ENCODE measurements around the gene BCLAF3. TPM values are rescaled to one million over a fixed set of nuclear protein-coding genes. Genes with fewer than 3 reads are reported as not detected.

Gene BCLAF3
- polyA plus RNA-seq, 1 experiment: 0.63 TPM

- DNase-seq (ENCODE audit: low read depth): no peak
- CTCF ChIA-PET: no interaction called here
- POLR2A ChIA-PET: no interaction called here
- H3K27me3 ChIP-seq (ENCODE audit: control insufficient read depth, insufficient read depth, low read length): no peaks in the 10 kb centered on the region
- H3K36me3 ChIP-seq (ENCODE audit: control insufficient read depth, insufficient read depth, low read length): no peaks in the 10 kb centered on the region
- TF ChIP-seq CTCF (IDR thresholded peaks at IDR 0.05; ENCODE audit: insufficient read depth, low read depth, low read length): no peak
- no peak overlapping the region for H3K4me3 ChIP-seq (ENCODE audit: low read depth, low read length)
Observed at GRCh38 chrX:19975845-19976244, 15.0 kb downstream of the BCLAF3 start.

GRCh38 chrX:19972984-19973383 lies 17.9 kb downstream of the BCLAF3 start:
- no peak for TF ChIP-seq CTCF (IDR thresholded peaks at IDR 0.05; ENCODE audit: insufficient read depth, low read depth, low read length)
- CTCF ChIA-PET: interaction anchor here (1.3 kb wide), 1 partner anchor 10 kb away, joined by 6 read pairs; no protein-coding TSS in a partner anchor
- peaks cover 2% of the 10 kb centered on the region; the same call in 1 of the 2 replicates for H3K36me3 ChIP-seq (ENCODE audit: control insufficient read depth, insufficient read depth, low read length)
- DNase-seq (ENCODE audit: low read depth): no peak
- H3K27me3 ChIP-seq (ENCODE audit: control insufficient read depth, insufficient read depth, low read length): no peaks in the 10 kb centered on the region
- no peak overlapping the region for H3K4me3 ChIP-seq (ENCODE audit: low read depth, low read length)
- POLR2A ChIA-PET: no interaction called here

GRCh38 chrX:19968276-19968675 lies 22.6 kb downstream of the BCLAF3 start:
- ChIA-PET POLR2A (no interaction called here), CTCF (no interaction called here)
- peaks cover 3% of the 10 kb centered on the region; the same call in 1 of the 2 replicates for H3K36me3 ChIP-seq (ENCODE audit: control insufficient read depth, insufficient read depth, low read length)
- no peak for TF ChIP-seq CTCF (IDR thresholded peaks at IDR 0.05; ENCODE audit: insufficient read depth, low read depth, low read length)
- no peaks in the 10 kb centered on the region for H3K27me3 ChIP-seq (ENCODE audit: control insufficient read depth, insufficient read depth, low read length)
- no peak overlapping the region for H3K4me3 ChIP-seq (ENCODE audit: low read depth, low read length)
- no peak for DNase-seq (ENCODE audit: low read depth)

GRCh38 chrX:19966056-19966455 lies 24.8 kb downstream of the BCLAF3 start:
- TF ChIP-seq CTCF (IDR thresholded peaks at IDR 0.05; ENCODE audit: insufficient read depth, low read depth, low read length): no peak
- CTCF ChIA-PET: no interaction called here
- no peak for DNase-seq (ENCODE audit: low read depth)
- no peak overlapping the region for H3K4me3 ChIP-seq (ENCODE audit: low read depth, low read length)
- H3K27me3 ChIP-seq (ENCODE audit: control insufficient read depth, insufficient read depth, low read length): no peaks in the 10 kb centered on the region
- H3K36me3 ChIP-seq (ENCODE audit: control insufficient read depth, insufficient read depth, low read length): peaks cover 3% of the 10 kb centered on the region; the same call in 1 of the 2 replicates
- POLR2A ChIA-PET: no interaction called here

GRCh38 chrX:19964017-19964710 lies 26.7 kb downstream of the BCLAF3 start:
- CTCF ChIA-PET: interaction anchor here (1.8 kb wide), 1 partner anchor 9 kb away, joined by 6 read pairs; no protein-coding TSS in a partner anchor
- Histone ChIP-seq H3K27me3 (ENCODE audit: control insufficient read depth, insufficient read depth, low read length) (no peaks in the 10 kb centered on the region), H3K36me3 (ENCODE audit: control insufficient read depth, insufficient read depth, low read length) (peaks cover 3% of the 10 kb centered on the region; the same call in 1 of the 2 replicates), H3K4me3 (ENCODE audit: low read depth, low read length) (no peak overlapping the region)
- POLR2A ChIA-PET: no interaction called here
- TF ChIP-seq CTCF (IDR thresholded peaks at IDR 0.05; ENCODE audit: insufficient read depth, low read depth, low read length): no peak
- DNase-seq (ENCODE audit: low read depth): no peak

All from BJ (cell line).